GM18870 (cell line): Measurements from ENCODE around the gene PHB1.
"Not testable (repeated sequence)": the region's sequence is repeated elsewhere in the genome, so short reads cannot be mapped to it uniquely, and the experiment has no call there.

ENCODE experiments used
- ATAC-seq: cut with Tn5 transposase; IDR thresholded peaks from one replicate; pipeline ENCODE4 v1.9.1; 2021; ENCODE audit warnings: moderate library complexity; ENCODE audit not compliant: unreplicated experiment

The PHB1 gene

DNA sequence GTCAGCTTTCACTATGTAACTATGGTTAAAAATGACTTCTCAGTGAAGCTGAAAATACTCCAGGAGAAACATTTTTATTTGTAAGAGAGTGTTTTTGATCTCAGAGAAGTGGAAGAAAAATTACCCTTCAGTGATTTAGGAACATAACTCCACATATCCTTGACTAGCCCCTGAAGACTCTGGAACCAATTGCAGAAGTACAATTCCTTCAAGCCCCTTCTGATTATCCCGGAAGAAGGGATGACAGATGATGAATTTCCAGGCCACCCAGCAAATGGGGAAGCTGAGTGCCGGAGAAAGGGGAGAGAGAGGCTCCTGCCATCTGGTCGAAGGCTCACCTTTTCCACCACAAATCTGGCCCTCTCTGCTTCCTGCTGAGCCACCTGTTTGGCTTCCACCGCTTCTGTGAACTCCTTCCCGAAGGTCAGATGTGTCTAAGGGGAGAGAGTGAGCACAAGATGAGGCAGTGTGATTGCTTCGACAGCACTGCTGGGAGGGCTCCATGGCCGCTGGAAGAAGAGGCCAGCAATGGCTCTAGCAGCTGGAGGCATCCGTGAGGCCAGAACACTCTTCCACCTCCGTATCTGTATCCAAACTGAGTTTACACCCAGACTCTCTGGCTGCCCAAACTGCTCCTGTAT lies 8.1 kb downstream of the PHB1 start:
- no peak for ATAC-seq

DNA sequence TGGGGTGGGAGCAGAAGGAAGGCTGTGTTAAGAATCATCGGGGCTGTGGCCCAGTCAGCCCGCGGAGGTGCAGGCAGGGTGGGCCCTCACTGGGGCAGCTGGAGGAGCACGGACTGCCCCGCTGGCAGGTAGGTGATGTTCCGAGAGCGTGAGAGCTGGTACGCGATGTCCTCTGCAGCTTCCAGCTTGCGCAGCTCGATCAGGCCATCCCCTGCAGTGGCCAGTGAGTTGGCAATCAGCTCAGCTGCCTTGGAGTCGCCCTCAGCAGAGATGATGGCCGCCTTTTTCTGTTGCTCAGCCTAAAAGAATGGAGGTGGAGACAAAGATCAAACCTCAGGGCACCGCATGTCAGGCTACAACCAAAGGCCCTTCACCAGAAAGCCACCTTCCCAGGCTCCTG lies 9.8 kb downstream of the PHB1 start:
- no peak for ATAC-seq

DNA sequence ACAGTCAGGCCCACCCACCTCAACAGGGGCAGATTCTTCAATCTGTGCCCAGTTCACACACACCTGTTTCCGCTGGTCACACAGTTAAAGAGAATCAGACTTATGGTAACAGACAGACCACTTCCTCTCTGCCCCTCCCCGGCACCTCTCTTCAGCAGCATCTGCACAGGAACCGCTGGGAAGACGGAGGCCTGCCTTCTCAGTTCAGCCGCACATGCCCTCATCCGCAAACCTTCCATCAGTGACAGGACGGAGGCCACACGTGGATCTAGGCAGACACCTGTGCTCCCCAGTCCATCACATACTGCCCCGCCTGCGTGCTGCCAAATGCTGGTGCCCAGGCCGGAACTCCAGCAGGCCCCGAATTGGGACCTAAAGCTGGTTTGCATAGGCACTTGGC lies 10.3 kb downstream of the PHB1 start:
- no peak for ATAC-seq

GRCh38 chr17:49403514-49404289 lies 11.0 kb downstream of the PHB1 start:
- no peak for ATAC-seq

DNA sequence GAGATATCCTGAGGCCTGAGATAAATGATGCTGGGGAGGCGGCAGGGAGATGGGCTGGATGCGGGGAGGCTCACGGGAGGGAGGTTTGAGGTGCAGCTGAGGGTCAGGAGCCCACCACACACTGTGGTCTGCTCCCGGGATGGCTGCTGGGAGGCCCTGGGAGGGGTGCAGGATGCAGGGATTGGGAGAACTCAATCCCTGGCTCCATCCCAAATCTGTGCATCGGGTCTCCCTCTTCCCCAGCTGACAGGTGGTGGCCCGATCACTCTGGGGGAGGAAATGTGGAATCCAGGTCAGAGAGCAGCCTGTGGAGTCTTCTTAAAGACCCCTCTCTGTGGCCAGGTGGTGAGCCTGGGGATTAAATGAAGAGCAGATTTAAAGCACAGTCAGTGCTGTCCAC lies 12.0 kb downstream of the PHB1 start:
- ATAC-seq = no peak

- ATAC-seq = no peak
Observed at GRCh38 chr17:49401971-49402611, 12.6 kb downstream of the PHB1 start.

DNA sequence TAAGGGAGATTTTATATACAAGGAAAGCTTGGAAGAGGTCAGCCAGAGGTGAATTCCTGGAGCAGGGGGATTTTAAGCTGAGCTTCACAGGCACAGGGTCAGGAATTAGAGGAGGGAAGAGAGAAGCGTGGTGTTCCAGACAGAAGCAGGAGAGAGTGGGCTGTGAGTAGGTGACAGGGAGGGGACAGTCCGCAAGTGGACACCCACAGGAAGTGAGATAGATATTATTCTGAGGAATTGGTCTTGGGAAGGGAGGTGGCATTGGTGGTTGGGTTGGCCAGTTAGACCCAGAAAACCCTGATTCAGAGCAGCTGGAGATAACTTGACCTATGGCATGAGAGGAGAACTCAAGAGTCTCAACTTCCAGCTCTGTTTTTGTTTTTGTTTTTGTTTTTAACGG lies 14.7 kb downstream of the PHB1 start:
- ATAC-seq = no peak

- ATAC-seq = no peak
Observed at GRCh38 chr17:49397586-49397985, 17.1 kb downstream of the PHB1 start.

GRCh38 chr17:49393491-49394255 lies 21.0 kb downstream of the PHB1 start:
- no peak for ATAC-seq

GRCh38 chr17:49390548-49391324 lies 23.9 kb downstream of the PHB1 start:
- no peak for ATAC-seq

DNA sequence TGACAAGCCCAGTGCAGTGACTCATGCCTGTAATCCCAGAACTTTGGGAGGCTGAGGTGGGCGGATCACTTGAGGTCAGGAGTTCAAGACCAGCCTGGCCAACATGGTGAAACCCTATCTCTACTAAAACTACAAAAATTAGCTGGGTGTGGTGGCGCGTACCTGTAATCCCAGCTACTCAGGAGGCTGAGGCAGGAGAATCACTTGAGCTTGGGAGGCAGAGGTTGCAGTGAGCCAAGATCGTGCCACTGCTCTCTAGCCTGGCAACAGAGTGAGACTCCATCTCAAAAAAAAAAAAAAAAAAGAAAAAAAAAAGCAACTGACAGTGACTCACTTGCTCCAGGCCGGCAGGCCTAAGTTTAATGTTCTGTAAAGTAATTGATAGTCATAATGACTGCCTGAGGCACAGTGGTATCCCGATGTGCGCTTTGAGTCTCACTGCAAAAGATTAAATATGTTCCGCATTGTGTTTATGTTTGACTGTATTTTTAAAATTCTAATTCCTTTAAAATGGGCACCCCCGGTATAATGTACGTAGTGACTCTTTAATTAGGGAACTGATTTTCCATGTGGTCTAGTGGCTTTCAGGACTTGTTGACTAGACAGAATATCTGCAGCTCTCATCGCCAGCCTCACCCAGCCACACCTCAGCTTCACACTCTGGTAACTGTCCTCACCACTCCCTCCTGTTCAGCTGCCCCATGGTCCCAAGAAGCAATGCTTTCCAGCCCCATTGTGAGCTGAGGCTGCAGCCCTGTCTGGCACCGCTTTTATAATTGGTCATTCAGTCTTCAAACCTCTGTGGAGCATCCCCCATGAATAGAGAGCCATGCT lies 25.0 kb downstream of the PHB1 start:
- not testable (repeated sequence) for ATAC-seq

DNA sequence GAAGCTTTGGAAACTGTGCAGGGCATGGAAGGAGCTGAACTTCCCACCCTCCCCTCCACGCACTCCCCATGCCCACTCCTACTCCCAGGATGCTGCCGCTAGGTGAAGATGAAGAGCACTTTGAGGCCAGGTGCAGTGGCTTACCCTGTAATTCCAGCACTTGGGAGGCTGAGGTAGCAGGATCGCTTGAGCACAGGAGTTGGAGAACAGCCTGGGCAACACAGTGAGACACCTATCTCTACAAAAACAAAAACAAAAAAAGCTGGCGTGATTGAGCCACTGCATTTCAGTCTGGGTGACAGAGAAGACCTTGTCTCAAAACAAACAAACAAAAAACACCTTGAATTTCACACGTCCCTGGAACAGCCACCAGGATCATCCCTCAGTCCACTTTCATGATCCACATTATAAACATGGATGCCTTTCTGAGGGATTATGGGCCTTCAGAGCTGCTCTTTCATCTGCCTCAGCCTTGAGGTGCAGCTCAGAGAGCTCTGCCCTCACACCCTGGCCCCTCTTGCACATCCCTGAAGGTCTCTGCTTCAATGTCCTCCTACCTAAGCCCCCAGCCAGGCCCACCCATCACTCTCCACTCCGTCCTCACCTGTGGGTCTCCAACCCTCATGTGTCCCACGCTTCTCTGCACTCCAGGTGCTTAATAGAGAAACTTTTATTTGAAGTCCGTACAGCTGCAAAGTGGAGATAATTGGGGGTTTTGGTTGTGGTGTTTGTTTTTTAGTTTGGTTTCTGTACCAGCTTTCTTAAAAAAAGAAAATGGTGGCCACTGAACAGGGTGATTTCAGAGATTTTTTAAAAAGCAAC lies 25.8 kb downstream of the PHB1 start:
- no peak for ATAC-seq

DNA sequence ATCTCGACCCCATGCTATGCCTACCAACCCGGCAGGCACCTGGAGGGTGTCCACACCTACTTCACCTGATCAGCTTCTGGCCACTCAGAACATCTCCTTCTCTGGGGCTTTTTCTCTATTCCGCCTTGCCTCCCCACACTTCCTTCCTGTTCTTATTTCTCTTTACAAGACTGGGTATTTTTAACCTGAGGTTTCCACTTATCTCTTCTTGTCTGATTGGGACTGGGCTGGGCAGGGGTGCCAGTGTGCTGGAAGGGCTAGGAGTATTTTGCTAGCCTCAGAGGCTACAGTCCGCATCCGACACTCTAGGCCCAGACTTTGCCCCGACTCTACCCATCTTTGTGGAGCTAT lies 26.4 kb downstream of the PHB1 start:
- no peak for ATAC-seq

- ATAC-seq = no peak
Observed at GRCh38 chr17:49387498-49388289, 27.0 kb downstream of the PHB1 start.

- ATAC-seq = no peak
Observed at GRCh38 chr17:49386373-49386772, 28.3 kb downstream of the PHB1 start.

- no peak for ATAC-seq
Observed at GRCh38 chr17:49384951-49385350, 29.7 kb downstream of the PHB1 start.

- ATAC-seq = no peak
Observed at GRCh38 chr17:49383060-49383459, 31.6 kb downstream of the PHB1 start.

DNA sequence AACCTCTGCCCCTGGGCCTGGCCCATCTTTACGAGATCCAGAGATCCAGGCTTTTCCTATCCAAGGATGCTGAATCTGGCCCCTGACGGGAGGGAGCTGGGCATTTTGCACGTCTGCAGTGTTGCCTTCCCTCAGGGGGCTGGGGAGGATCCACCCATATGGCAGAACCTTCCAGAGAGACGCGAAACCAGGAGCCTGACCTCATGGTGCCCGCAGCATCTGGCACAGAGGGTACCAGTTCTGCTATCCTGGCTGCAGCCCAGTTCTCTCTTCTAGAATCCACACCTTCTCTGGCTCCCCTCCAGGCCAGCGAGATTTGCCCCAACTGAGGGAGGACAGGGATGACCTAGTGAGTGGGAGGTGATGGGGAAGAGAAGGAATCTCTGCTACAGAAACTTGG lies 32.1 kb downstream of the PHB1 start:
- no peak for ATAC-seq
